Measurements from ENCODE around the gene CD96. TPM values are rescaled to one million over a fixed set of nuclear protein-coding genes. Genes with fewer than 3 reads are reported as not detected.

Gene CD96
- total and polyA plus RNA-seq, 2 donors (not counting 3 experiments of a cell fraction or from before 2014, with no cell fraction given): not detected

- dilution Hi-C loops (cut with MboI; ENCODE audit: extremely low pct_ligation_motif_present, low sequenced_read_pairs): no loop called here
- POLR2A ChIA-PET: no interaction called here
- intact Hi-C loops (cut with micrococcal nuclease): no loop called here
- no TSS peak for BruUV-seq (replicated peaks)
- no peaks in the 10 kb centered on the region for H3K4me1 ChIP-seq (ENCODE audit: control insufficient read depth, extremely low read depth, insufficient read depth, low read length)
- no peak overlapping the region for H3K9ac ChIP-seq (replicated peaks; ENCODE audit: extremely low read depth, insufficient read depth, low read length)
- no peaks in the 10 kb centered on the region for H3K9me1 ChIP-seq (replicated peaks; ENCODE audit: control insufficient read depth, extremely low read depth, insufficient read depth, low read length)
- no peak overlapping the region for H2AFZ ChIP-seq (ENCODE audit: low read depth, low read length)
- no peak overlapping the region for H3K27ac ChIP-seq (ENCODE audit: insufficient read depth, low read depth, low read length)
- H4K20me1 ChIP-seq (replicated peaks; ENCODE audit: control insufficient read depth, extremely low read depth, insufficient read depth, low read length): no peaks in the 10 kb centered on the region
- H3K27me3 ChIP-seq (ENCODE audit: control insufficient read depth in 2 of 2, insufficient read depth in 2 of 2, low read length in 2 of 2): peaks cover 2 to 5% of the 10 kb centered on the region in 2 experiments
- no peaks in the 10 kb centered on the region for H3K9me3 ChIP-seq (replicated peaks; ENCODE audit: control insufficient read depth, insufficient read depth, low read length)
- TF ChIP-seq MYC (IDR thresholded peaks at IDR 0.05; ENCODE audit: low read depth, low read length): no peak
- no peak for TF ChIP-seq POLR2A (IDR thresholded peaks at IDR 0.05; ENCODE audit: low read depth, low read length)
- no peak for TF ChIP-seq EZH2 (IDR thresholded peaks at IDR 0.05; ENCODE audit: borderline replicate concordance, low read depth, low read length, severe bottlenecking)
- no peak for TF ChIP-seq GATA2 (IDR thresholded peaks at IDR 0.05; ENCODE audit: insufficient read depth, insufficient read length, low read depth, low read length)
- no peak for TF ChIP-seq MAX (IDR thresholded peaks at IDR 0.05; ENCODE audit: insufficient read depth, insufficient read length)
- TF ChIP-seq POLR2AphosphoS5 (IDR thresholded peaks at IDR 0.05; ENCODE audit: insufficient read depth, low read depth, low read length): no peak
- no peak for TF ChIP-seq JUN (IDR thresholded peaks at IDR 0.05; ENCODE audit: borderline replicate concordance, insufficient read depth, insufficient read length, low read depth)
- TF ChIP-seq CTCF (IDR thresholded peaks at IDR 0.05; ENCODE audit: extremely low read depth in 1 of 2, insufficient read depth in 1 of 2, low read depth in 1 of 2, low read length in 2 of 2): no peak
- TF ChIP-seq FOS (IDR thresholded peaks at IDR 0.05; ENCODE audit: borderline replicate concordance, insufficient read depth, low read length): no peak
- CTCF ChIA-PET: interaction anchor here (0.9 to 1.1 kb wide), 3 partner anchors 9 to 16 kb away, joined by 3 to 4 read pairs (median 3); no protein-coding TSS in a partner anchor
- no peak overlapping the region for H3K4me2 ChIP-seq (ENCODE audit: insufficient read depth, low read length)
- FAIRE-seq: no peak
- DNase-seq (ENCODE audit: low read depth, low spot score): no peak
- no peaks in the 10 kb centered on the region for H3K36me3 ChIP-seq (ENCODE audit: control insufficient read depth in 2 of 2, extremely low read depth in 1 of 2, insufficient read depth in 2 of 2, low read length in 2 of 2)
- H3K79me2 ChIP-seq (ENCODE audit: control insufficient read depth, insufficient read depth, low read length): no peaks in the 10 kb centered on the region
- H3K4me3 ChIP-seq (replicated peaks in 1 of 3; ENCODE audit: insufficient read depth in 1 of 3, low read depth in 1 of 3, low read length in 3 of 3): no peak overlapping the region
Measured at GRCh38 chr3:111613294-111613693, 71.3 kb downstream of the CD96 start.

Measured in endothelial cell of umbilical vein (primary cell).